CD1c-positive myeloid dendritic cell (primary cell): Measurements from ENCODE around the gene ARSI.

ENCODE experiments used
- DNase-seq: peaks from one replicate; pipeline ENCODE4 v3.0.0-alpha.2; 2016; ENCODE audit errors: extremely low spot score

The ARSI gene

DNA sequence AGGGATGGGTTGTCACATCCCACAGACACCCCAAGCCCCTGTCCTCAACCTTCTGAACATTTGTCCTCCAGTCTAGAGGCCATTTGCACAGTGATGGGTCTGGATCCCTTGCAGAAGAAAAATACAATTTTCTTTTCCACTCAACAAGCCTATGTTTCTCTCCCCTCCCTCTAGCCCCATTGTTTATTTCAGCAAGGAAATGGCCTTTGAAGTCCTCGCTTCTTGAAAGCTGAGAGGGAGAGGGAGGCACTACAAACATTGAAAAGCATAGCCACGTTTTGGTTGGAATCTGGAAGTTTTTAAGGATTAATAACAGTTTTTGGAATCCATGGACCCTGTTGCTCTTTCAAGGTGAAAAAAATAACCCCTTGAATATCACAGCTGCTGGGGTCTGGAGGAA, 24.0 kb upstream of the ARSI start:
- DNase-seq = no peak

GRCh38 chr5:150325426-150325825, 22.7 kb upstream of the ARSI start:
- DNase-seq = no peak

DNA sequence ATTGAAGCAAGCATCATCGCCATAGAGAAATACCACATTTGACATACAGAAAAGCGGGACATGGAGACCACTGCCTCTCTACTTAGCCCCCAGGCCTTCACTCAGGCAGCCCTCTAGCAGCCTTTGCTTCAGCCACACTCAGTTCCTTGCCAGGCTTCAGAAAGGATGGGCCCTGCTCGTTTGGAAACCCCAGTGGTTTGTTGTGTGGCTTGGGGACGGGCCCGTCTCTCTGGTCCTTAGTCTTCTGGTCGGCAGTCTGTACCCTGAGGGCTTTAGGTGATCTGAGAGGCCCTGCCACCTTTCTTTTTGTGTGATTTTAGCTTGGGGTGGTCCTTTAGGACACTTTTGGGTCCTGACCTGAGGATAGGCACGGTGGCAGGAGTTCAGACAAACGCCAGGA, 21.1 kb upstream of the ARSI start:
- no peak for DNase-seq

GRCh38 chr5:150323092-150323491, 20.4 kb upstream of the ARSI start:
- DNase-seq = no peak

GRCh38 chr5:150322202-150322601, 19.5 kb upstream of the ARSI start:
- no peak for DNase-seq

DNA sequence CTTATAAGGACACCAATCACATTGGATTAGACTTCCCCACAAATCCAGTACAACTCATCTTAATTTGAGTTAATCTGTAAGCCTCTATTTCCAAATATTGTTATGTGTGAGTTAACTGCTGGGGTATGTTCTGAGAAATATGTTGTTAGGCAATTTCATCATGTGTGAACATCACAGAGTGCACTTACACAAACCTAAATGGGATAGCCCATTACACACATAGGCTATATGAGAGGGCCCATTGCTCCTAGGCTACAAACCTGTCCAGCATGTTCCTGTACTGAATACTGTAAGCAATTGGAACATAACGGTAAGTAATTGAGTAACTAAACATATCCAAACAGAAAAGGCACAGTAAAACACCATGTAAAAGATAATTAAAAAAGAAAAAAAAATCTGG, 19.1 kb upstream of the ARSI start:
- DNase-seq = no peak

- no peak for DNase-seq
Observed at GRCh38 chr5:150321211-150321610, 18.5 kb upstream of the ARSI start.

DNA sequence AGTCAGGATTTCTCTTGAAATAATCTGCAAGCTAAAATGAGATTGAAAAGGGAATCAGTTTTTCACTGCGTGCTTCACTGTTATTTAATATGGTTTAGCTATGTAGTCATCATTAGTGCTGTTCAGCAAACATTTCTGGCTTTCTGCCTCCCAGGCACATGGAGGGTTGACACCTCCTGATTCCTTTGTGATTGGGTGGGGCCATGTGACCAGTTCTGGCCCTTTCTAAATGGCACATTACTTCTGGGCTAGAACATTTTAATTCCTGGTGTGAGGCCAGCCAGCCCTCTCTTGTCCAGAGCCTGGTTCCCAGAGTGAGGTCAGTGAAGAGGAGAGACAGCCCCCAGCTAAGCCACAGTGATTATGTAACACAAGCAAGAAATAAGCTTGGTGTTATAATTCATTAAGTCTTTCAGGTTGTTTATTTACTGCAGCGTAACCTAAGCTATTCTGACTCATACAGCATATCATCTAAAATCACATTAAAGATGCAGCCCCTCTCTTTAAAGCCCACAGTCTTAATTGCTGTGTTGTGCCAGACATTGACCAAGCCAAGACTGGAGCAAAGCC, 17.4 kb upstream of the ARSI start:
- DNase-seq = no peak

DNA sequence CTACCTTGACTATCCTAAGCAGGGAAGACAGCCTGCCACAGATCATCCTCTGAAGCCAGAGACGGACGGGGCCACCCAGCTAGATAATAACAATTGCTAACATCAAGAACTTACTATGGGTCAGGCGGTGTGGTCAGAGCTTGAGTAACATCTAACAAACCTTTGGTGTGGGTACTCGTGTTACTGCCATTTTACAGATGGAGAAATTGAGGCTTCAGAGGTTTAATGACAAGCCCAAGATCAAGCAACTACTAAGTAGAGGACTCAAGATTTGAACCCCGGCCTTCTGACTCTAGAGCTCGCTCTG, 16.7 kb upstream of the ARSI start:
- no peak for DNase-seq

- no peak for DNase-seq
Observed at GRCh38 chr5:150318613-150319483, 16.1 kb upstream of the ARSI start.

DNA sequence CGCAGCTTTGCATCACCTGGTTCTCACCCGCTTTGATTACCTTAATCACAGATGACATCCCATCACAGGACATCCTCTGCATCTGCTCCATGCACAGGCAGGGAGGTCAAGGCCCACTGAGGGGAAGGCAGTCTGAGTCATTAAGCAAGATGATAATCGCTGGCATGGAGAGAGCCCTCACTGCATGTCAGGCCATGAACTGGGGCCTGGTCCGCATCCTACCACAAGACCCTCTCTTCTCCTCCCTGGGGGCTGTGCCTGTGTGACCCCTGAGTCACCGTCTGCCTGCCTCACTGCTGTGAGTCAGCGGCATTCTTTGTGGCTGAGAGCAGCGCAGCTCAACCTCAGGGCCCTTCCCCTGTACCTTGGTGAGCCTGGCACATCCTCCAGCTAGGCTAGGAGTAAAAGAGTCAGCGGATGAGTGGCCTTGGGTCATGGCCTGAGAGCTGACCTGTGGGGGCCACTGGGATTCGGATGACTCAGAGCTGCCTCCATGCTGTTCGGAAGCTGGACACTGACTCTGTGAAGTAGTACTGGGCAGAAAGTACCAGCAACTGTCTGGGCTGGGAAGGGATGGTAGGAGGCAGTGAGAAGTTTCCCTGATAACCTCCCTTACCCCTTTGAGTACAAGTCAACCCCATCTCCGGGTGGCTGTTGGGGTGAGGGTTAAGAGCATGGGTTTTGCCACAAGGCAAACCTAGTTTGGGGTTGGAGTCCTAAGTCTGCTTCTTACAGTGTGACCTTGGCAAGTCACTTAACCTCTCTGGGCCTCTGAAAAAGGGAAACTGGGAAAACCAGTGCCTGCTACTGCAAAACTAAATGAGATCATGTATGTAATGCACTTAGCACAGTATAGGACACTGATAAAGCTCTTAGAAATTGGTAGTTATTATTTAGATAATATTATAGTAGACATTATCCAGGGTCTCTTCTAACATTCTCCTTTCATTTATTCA, 14.6 kb upstream of the ARSI start:
- no peak for DNase-seq

DNA sequence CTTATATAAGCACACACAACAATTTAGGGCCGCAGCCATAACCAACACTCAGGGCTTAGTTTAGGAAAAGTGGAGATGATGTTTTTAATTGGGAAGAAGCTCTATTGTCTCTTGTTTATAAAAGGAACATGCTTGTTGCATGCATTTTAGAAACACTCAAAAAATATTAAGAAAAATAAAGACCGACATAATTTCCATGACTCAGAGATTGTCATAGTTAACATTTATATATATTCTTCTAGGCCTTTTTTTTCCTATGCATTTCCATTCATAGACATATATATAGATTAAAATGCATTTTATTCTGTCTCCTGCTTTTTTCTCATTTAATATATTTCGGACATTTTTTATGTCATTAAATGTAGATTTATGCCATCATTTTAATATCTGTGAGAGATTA, 13.6 kb upstream of the ARSI start:
- DNase-seq = no peak

DNA sequence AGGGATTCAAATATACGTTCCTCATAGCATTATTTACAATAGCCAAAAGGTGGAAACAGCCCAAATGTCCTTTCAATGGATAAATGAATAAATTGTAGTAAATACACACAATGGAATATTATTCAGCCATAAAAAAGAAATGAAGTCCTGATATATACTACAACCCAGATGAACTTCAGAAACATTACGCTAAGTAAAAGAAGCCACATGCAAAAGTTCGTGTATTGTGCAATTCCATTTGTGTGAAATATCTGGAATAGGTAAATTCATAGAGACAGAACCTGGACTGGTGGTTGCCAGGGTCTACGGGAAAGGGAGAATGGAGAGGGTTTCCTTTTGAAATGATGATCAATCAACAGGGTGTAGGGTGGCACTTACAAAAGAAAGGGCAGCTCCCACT, 12.5 kb upstream of the ARSI start:
- no peak for DNase-seq

DNA sequence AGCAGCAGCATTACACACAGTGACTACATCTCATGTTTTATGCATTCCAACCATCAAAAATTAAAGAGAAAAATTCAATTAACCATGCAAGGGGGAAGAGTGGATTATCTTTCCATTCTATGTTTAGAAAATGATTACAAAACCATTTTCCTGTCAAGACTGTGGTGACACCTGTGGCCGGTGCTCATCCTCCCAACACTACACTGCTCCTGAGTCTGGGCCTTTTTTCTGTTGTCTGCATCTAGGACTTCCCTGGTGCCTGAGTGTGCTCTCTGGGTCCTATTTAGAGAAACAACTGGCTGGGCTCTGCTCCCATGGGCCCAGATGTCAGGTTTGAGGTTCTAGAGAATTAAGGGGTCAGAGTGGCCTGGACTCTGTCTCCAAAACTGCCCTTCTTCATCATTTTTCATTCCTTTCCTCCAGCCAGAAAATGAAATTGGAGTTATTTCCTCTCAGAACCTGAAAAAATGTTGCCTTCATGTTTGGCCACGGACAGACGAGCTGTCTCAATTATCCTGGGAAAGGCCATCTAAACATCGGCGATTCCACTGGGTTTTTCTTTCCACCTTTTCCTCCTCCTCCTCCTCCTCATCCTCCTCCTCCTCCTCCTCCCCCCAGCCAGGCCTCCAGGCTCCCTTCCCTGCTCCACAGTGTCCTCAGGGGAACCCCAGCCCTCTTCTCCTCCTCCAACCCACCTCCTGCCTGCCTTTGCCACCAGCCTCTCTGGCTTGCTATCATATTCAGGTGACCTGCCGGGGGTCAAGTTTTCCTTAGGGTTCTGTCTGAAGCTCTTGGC, 11.4 kb upstream of the ARSI start:
- DNase-seq = no peak

DNA sequence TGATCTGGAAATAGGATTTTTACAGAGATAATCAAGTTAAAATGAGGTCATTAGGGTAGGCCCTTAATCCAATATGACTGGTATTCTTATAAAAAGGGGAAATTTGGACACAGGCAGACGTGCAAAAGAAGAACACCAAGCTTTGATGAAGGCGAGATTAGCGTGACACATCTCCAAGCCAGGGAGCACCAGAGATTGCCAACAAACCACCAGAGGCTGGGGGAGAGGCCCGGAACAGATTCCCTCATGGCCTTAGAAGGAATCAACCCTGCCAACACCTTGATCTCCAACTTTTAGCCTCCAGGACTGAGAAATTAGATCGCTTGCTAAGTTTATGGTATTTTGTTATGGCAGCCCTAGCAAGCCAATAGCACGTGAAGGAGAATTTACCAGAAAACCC, 10.8 kb upstream of the ARSI start:
- DNase-seq = no peak

GRCh38 chr5:150312518-150312917, 9.8 kb upstream of the ARSI start:
- DNase-seq = no peak

GRCh38 chr5:150311015-150311692, 8.4 kb upstream of the ARSI start:
- no peak for DNase-seq

DNA sequence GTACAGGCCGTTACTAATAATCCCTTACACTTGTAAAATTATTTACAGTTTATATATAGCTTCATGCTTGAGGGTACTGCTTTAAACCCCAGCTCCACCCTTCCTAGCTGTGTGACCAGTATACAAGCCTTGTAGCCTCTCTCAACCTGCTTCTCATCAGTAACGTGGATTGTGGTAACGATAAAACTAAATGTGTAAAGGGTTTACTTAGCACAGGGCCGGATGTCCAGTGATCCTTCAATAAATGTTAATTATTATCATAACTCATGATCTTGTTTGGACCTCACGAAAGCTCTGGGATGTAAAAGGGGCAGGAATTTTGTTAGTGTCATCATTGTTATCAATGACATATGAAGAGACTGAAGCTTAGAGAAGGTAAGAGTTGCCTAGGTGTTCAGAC, 7.5 kb upstream of the ARSI start:
- no peak for DNase-seq

DNA sequence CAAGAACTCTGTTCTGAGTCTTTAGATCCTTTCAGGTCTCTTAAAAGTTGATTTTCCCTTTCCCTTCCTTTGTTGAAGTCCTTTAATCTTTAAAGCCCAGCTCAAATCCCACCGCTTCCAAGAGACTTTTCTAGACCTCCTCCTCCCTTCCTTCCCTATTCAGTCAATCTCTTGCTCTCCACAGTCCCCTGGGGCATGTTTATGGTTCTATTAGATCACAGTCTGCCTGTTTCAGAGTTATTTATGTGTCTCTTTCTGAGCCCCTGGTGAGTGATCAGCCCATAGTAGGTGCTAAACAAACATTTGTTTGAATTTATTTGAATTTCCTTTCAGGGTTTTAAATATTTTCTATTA, 7.2 kb upstream of the ARSI start:
- DNase-seq = no peak

DNA sequence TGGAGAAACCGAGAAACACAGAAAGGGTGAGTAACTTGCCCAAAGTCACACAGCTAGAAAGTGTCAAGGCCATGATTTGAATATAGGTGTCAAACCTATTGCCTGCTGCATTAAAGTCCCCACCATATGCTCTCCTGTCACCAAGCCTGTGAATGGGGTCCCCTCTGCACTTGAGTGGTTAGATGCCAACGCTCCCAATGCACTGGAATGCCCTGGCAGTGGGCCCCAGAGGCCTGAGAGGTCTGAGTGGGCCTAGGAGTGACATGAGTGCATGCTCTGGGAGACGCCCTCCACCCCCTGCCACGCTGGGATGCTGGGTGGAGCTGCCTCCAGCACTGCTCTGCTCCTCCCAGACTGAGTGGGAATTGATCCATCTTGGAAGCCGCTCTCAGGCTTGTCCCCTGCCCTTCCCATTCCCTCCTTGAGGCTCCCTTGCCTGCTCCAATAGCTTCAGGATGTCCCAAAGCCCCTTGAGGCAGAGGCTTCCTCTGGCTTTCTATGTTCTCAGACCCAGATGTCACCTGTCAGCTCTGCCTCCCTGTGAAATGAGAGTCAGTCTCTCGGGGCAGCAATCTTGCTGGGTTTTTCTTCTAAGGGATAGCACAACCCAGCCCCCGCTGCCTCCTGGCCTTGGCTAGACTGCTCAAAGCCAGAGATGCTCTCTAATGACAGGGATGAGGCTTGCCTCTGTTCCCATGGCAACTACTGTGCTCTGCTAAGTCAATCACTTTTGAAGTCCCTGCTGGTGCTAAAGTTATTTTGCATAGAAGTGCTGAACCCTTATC, 6.6 kb upstream of the ARSI start:
- DNase-seq = no peak
